RWPE2 (cell line): ENCODE results near the gene ATP2C1.

Experiments used
- ATAC-seq: fragments of 200-7000 bp; cut with Tn5 transposase; 3 replicates; pipeline ENCODE4 v1.9.1; 2021; ENCODE audit warnings: low read depth
- DNase-seq: peaks from one replicate; pipeline ENCODE4 v3.0.0-alpha.2; 2020; ENCODE audit warnings: low spot score
- H3K27ac ChIP-seq: fragments of 450-650 bp; 2 replicates; pipeline ENCODE4 v1.5.1; 2017; ENCODE audit warnings: mild to moderate bottlenecking; ENCODE audit not compliant: poor library complexity, severe bottlenecking
- H3K27me3 ChIP-seq: fragments of 250-450 bp; sonication (Bioruptor Pico); 2 replicates; pipeline ENCODE4 v1.5.1; 2021; ENCODE audit warnings: mild to moderate bottlenecking, moderate library complexity; ENCODE audit not compliant: insufficient read depth, poor library complexity, severe bottlenecking
- H3K36me3 ChIP-seq: fragments of 250-450 bp; sonication (Bioruptor Pico); 2 replicates; pipeline ENCODE4 v1.5.1; 2020; ENCODE audit warnings: low read depth, mild to moderate bottlenecking, moderate library complexity
- H3K4me1 ChIP-seq: fragments of 250-450 bp; sonication (Bioruptor Pico); 2 replicates; pipeline ENCODE4 v1.5.1; 2021; ENCODE audit warnings: mild to moderate bottlenecking, moderate library complexity; ENCODE audit not compliant: insufficient read depth, poor library complexity, severe bottlenecking
- H3K4me3 ChIP-seq: fragments of 250-450 bp; sonication (Bioruptor Pico); 2 replicates; pipeline ENCODE4 v1.5.1; 2021; ENCODE audit warnings: mild to moderate bottlenecking, moderate library complexity; ENCODE audit not compliant: severe bottlenecking
- H3K9me3 ChIP-seq: fragments of 250-450 bp; sonication (Bioruptor Pico); 2 replicates; pipeline ENCODE4 v1.5.1; 2021; ENCODE audit warnings: mild to moderate bottlenecking, moderate library complexity; ENCODE audit not compliant: severe bottlenecking
- CTCF ChIP-seq: fragments of 450-650 bp; IDR thresholded peaks from one replicate; pipeline ENCODE4 v1.5.1; 2017; ENCODE audit warnings: mild to moderate bottlenecking, moderate library complexity; ENCODE audit not compliant: poor library complexity, severe bottlenecking

ATP2C1 gene

GRCh38 chr3:130990282-130990681, 96.4 kb downstream of the ATP2C1 start:
- no peaks in the 10 kb centered on the region for H3K27me3 ChIP-seq

GRCh38 chr3:130991126-130991525, 97.2 kb downstream of the ATP2C1 start:
- no peak for TF ChIP-seq CTCF
- ATAC-seq: no peak
- peaks cover 36% of the 10 kb centered on the region for H3K36me3 ChIP-seq

More at GRCh38 chr3:130990282-130990681, 96.4 kb downstream of the ATP2C1 start:
- DNase-seq (no peak), ATAC-seq (no peak)
- H3K4me1 ChIP-seq: no peaks in the 10 kb centered on the region
- no peak for TF ChIP-seq CTCF
- H3K9me3 ChIP-seq: no peaks in the 10 kb centered on the region
- peaks cover 28% of the 10 kb centered on the region for H3K36me3 ChIP-seq
- no peak overlapping the region for H3K4me3 ChIP-seq
- H3K27ac ChIP-seq: no peak overlapping the region

GRCh38 chr3:130992344-130992743, 98.5 kb downstream of the ATP2C1 start:
- Histone ChIP-seq H3K4me1 (no peaks in the 10 kb centered on the region), H3K9me3 (no peaks in the 10 kb centered on the region), H3K36me3 (peaks cover 49% of the 10 kb centered on the region), H3K4me3 (no peak overlapping the region), H3K27me3 (no peaks in the 10 kb centered on the region), H3K27ac (no peak overlapping the region)
- TF ChIP-seq CTCF: no peak
- ATAC-seq: no peak
- DNase-seq: no peak

More at GRCh38 chr3:130991126-130991525, 97.2 kb downstream of the ATP2C1 start:
- DNase-seq: no peak
- Histone ChIP-seq H3K4me3 (no peak overlapping the region), H3K27ac (no peak overlapping the region), H3K9me3 (no peaks in the 10 kb centered on the region), H3K4me1 (no peaks in the 10 kb centered on the region), H3K27me3 (no peaks in the 10 kb centered on the region)

- no peak for TF ChIP-seq CTCF
- Histone ChIP-seq H3K36me3 (peaks cover 84% of the 10 kb centered on the region), H3K4me1 (no peaks in the 10 kb centered on the region), H3K27ac (no peak overlapping the region), H3K27me3 (no peaks in the 10 kb centered on the region), H3K4me3 (no peak overlapping the region), H3K9me3 (no peaks in the 10 kb centered on the region)
- ATAC-seq (no peak), DNase-seq (no peak)
Measured at GRCh38 chr3:130997289-130997688, 103.4 kb downstream of the ATP2C1 start.

GRCh38 chr3:131001071-131001470, 107.2 kb downstream of the ATP2C1 start:
- no peaks in the 10 kb centered on the region for H3K4me1 ChIP-seq
- no peak for ATAC-seq
- H3K36me3 ChIP-seq: peaks cover 71% of the 10 kb centered on the region
- H3K27ac ChIP-seq: no peak overlapping the region
- H3K27me3 ChIP-seq: no peaks in the 10 kb centered on the region
- TF ChIP-seq CTCF: no peak
- no peak for DNase-seq
- no peak overlapping the region for H3K4me3 ChIP-seq
- no peaks in the 10 kb centered on the region for H3K9me3 ChIP-seq
